NB4 (cell line): ENCODE measurements around the gene PCK1.

Experiments
- DNase-seq: peaks from one replicate; pipeline ENCODE4 v3.0.0; 2010; ENCODE audit warnings: low read depth
- H3K4me3 ChIP-seq: one replicate; pipeline ENCODE4 v1.5.1; 2011; ENCODE audit warnings: mild to moderate bottlenecking, low read depth, low read length, moderate library complexity
- MAX ChIP-seq: IDR thresholded peaks from 2 replicates; pipeline ENCODE4 v1.6.1; 2011; ENCODE audit warnings: low read depth, low read length
- MYC ChIP-seq: IDR thresholded peaks from 2 replicates; pipeline ENCODE4 v1.6.1; 2011; ENCODE audit warnings: low read depth, low read length
- POLR2A ChIP-seq: IDR thresholded peaks from 2 replicates; pipeline ENCODE4 v1.6.1; 2011; ENCODE audit warnings: mild to moderate bottlenecking; ENCODE audit not compliant: insufficient read length; ENCODE audit errors: extremely low read depth
- TF ChIP-seq, protein P1 (sequence below): IDR thresholded peaks from one replicate; pipeline ENCODE4 v1.5.1; 2012; ENCODE audit warnings: low read depth, low read length

PCK1 gene

GRCh38 chr20:57584768-57585461 is 24.0 kb downstream of the PCK1 start:
- DNase-seq, result no peak
- H3K4me3 ChIP-seq, result no peak overlapping the region
- no peak for TF ChIP-seq MYC
- TF ChIP-seq, protein P1, sequence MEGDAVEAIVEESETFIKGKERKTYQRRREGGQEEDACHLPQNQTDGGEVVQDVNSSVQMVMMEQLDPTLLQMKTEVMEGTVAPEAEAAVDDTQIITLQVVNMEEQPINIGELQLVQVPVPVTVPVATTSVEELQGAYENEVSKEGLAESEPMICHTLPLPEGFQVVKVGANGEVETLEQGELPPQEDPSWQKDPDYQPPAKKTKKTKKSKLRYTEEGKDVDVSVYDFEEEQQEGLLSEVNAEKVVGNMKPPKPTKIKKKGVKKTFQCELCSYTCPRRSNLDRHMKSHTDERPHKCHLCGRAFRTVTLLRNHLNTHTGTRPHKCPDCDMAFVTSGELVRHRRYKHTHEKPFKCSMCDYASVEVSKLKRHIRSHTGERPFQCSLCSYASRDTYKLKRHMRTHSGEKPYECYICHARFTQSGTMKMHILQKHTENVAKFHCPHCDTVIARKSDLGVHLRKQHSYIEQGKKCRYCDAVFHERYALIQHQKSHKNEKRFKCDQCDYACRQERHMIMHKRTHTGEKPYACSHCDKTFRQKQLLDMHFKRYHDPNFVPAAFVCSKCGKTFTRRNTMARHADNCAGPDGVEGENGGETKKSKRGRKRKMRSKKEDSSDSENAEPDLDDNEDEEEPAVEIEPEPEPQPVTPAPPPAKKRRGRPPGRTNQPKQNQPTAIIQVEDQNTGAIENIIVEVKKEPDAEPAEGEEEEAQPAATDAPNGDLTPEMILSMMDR, result no peak

GRCh38 chr20:57585466-57586213 is 24.7 kb downstream of the PCK1 start:
- TF ChIP-seq, protein P1, result no peak
- TF ChIP-seq MYC (no peak), POLR2A (no peak), MAX (no peak)
- no peak overlapping the region for H3K4me3 ChIP-seq
- no peak for DNase-seq

GRCh38 chr20:57586370-57586793 is 25.5 kb downstream of the PCK1 start:
- H3K4me3 ChIP-seq, result no peak overlapping the region

DNA sequence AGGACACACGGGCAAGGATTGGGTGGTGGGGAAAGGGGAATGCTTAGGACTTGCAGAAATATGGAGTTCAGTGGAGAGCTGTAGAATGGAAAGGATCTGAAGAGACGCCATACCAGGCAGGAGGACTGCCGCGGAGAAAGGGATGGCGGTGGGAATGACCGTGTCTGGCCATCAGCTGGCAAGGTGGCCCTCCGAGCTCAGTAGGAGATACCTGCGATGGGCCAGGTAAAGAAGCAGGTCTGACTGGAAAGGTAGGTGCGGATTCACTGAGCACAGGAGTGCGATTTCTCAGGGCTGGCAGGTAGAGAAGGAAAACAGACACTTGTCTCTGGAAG is 26.0 kb downstream of the PCK1 start:
- TF ChIP-seq MAX, result no peak
- H3K4me3 ChIP-seq, result no peak overlapping the region
- DNase-seq, result no peak

More at GRCh38 chr20:57586370-57586793, 25.5 kb downstream of the PCK1 start:
- DNase-seq, result no peak
- TF ChIP-seq, protein P1, result no peak
- TF ChIP-seq POLR2A (no peak), MYC (no peak), MAX (no peak)

GRCh38 chr20:57587278-57587988 is 26.5 kb downstream of the PCK1 start:
- no peak for DNase-seq
- TF ChIP-seq, protein P1, result no peak
- no peak for TF ChIP-seq MYC
- TF ChIP-seq POLR2A, result no peak
- TF ChIP-seq MAX, result no peak
- H3K4me3 ChIP-seq, result no peak overlapping the region

DNA sequence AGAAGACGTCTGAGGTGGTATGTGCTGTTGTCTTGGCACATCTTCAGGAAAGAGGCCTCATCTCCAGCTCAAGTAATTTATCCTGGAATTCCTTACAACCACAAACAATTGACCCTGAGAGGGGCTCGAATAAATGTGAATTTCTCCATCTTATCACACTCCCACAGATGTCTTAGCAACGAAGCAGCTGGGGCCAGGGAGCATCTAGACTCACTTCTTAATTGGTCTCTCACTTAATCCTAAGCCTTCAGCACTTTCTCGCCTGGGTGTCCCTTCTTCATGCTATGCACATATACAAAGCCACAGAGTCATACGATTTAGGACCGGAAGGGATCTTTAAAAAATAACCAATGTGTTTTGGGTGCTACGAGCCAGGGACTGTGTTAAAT is 27.1 kb downstream of the PCK1 start:
- DNase-seq, result no peak

More for the DNA sequence above, 27.1 kb downstream of the PCK1 start:
- no peak overlapping the region for H3K4me3 ChIP-seq
- TF ChIP-seq, protein P1, result no peak
- TF ChIP-seq MYC, result no peak
- TF ChIP-seq MAX, result no peak
- TF ChIP-seq POLR2A, result no peak
